Measurements from ENCODE around the gene FHIT. TPM values are rescaled to one million over a fixed set of nuclear protein-coding genes. Genes with fewer than 3 reads are reported as not detected.
"Not testable (repeated sequence)": the region's sequence is repeated elsewhere in the genome, so short reads cannot be mapped to it uniquely, and the experiment has no call there.

FHIT gene
- total RNA-seq, 1 donor: 2.2 TPM

GRCh38 chr3:61077551-61077950, 173.7 kb downstream of the FHIT start:
- H3K4me3 ChIP-seq (ENCODE audit: low read depth, low read length): no peak overlapping the region
- DNase-seq (ENCODE audit: low read depth): no peak
- TF ChIP-seq, protein P1, sequence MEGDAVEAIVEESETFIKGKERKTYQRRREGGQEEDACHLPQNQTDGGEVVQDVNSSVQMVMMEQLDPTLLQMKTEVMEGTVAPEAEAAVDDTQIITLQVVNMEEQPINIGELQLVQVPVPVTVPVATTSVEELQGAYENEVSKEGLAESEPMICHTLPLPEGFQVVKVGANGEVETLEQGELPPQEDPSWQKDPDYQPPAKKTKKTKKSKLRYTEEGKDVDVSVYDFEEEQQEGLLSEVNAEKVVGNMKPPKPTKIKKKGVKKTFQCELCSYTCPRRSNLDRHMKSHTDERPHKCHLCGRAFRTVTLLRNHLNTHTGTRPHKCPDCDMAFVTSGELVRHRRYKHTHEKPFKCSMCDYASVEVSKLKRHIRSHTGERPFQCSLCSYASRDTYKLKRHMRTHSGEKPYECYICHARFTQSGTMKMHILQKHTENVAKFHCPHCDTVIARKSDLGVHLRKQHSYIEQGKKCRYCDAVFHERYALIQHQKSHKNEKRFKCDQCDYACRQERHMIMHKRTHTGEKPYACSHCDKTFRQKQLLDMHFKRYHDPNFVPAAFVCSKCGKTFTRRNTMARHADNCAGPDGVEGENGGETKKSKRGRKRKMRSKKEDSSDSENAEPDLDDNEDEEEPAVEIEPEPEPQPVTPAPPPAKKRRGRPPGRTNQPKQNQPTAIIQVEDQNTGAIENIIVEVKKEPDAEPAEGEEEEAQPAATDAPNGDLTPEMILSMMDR (IDR thresholded peaks at IDR 0.05; ENCODE audit: insufficient read depth, low read depth, low read length): no peak

DNA sequence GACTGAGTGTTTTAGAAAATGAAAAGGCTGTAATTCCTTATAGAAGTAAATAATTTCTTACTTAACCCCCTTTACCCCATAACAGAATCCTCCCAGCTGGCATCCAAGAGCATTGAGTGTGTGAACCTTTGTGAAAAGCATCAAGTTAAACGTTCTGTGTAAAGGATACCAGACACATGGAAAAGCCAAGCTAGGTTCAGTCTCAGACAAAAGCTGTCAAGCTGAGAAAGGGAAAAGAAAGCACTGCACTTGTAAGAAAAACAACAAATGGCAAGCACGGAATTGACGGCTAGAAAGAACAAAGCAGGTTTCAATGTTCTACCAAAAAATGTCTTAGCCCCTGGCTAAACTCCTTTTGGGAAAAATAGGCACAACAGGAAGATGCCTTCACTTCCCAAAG, 176.5 kb downstream of the FHIT start:
- DNase-seq (ENCODE audit: low read depth): no peak
- TF ChIP-seq, protein P1 (IDR thresholded peaks at IDR 0.05; ENCODE audit: insufficient read depth, low read depth, low read length): no peak
- no peak overlapping the region for H3K4me3 ChIP-seq (ENCODE audit: low read depth, low read length)

GRCh38 chr3:61073566-61074165, 177.6 kb downstream of the FHIT start:
- TF ChIP-seq, protein P1 (IDR thresholded peaks at IDR 0.05; ENCODE audit: insufficient read depth, low read depth, low read length): no peak
- no peak for DNase-seq (ENCODE audit: low read depth)
- H3K4me3 ChIP-seq (ENCODE audit: low read depth, low read length): no peak overlapping the region

DNA sequence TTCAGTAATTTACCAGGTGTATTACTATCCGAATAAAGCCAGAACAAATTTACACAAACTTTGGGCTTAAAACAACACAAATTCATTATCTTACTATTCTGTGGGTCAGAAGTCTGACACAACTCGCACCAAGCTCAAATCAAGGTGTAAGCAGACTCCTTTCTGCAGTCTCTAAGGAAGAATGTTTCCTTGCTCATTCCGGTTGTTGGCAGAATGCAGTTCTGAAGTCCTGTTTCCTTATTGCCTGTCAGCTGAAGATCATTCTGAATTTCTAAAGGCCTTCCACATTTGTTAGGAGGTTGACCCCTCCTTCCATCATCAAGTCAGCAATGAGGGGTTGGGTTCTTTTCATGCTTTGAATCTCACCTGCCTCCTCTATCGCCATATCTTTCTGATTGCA, 183.2 kb downstream of the FHIT start:
- TF ChIP-seq, protein P1 (IDR thresholded peaks at IDR 0.05; ENCODE audit: insufficient read depth, low read depth, low read length): no peak
- H3K4me3 ChIP-seq (ENCODE audit: low read depth, low read length): no peak overlapping the region
- no peak for DNase-seq (ENCODE audit: low read depth)

DNA sequence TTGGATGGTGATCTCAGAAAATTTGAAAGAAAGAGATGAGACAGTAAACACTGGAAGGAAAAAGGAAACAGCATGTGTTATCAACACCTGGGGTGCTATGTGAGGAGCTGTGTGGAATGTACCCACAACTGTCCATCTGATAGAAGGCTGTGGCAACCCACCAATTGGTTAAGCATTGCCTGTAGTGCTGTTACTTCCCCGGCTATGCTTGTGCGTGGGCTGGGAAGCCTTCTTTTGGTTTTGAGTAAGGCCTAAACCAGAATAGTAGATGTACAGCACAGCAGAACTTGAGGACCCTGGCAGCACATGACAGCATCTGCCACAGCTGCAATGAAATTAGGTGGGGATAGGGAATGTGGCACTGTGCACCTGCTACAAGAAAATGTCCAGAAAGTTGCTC, 184.5 kb downstream of the FHIT start:
- TF ChIP-seq, protein P1 (IDR thresholded peaks at IDR 0.05; ENCODE audit: insufficient read depth, low read depth, low read length): no peak
- no peak for DNase-seq (ENCODE audit: low read depth)
- H3K4me3 ChIP-seq (ENCODE audit: low read depth, low read length): no peak overlapping the region

GRCh38 chr3:61066222-61066621, 185.0 kb downstream of the FHIT start:
- not testable (repeated sequence) for DNase-seq (ENCODE audit: low read depth); H3K4me3 ChIP-seq (ENCODE audit: low read depth, low read length)

- no peak overlapping the region for H3K4me3 ChIP-seq (ENCODE audit: low read depth, low read length)
- DNase-seq (ENCODE audit: low read depth): no peak
- TF ChIP-seq, protein P1 (IDR thresholded peaks at IDR 0.05; ENCODE audit: insufficient read depth, low read depth, low read length): no peak
These were observed 185.7 kb downstream of the FHIT start for GRCh38 chr3:61065451-61066011.

All from fibroblast of villous mesenchyme (primary cell).